ENCODE results near the gene COBL. TPM values are rescaled to one million over a fixed set of nuclear protein-coding genes. Genes with fewer than 3 reads are reported as not detected.

Gene COBL
- total RNA-seq, 6 experiments from 2014 or later, result not detected

DNA sequence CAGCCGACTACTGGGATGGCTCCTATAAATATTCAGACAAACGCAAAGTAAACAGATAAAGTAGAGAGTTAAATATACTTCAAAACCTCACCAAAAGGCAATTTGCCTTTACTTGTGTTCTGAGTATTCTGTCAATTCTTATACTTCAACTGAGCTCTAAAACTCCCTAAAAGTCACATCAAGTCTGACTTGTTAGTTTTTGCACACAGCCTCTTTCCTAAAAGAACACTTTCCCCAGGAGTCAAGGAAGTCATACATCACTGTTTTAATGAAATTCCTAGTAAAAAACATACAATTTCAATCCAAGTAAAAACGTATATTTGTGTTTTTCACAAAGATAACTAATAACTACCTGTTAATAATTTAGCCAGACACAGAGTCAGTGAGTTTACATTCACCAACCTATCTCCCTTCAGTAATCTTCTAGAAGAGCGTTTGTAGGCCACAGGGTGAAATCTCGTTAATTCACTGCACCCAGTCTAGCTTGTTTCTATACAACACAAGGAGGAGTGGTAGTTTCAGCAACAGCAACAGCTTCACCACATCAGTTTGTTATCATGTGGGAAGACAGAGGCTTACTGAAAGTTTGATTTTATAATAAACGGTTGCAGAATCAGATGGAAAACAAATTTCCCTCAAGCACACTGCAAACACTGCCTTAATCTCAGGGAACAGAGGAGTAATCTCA, 2.7 kb downstream of the COBL start:
- H3K27ac Mint-ChIP-seq, result no peak overlapping the region
- H3K4me3 Mint-ChIP-seq, result no peak overlapping the region
- DNase-seq, result no peak
- H3K9me3 Mint-ChIP-seq, result no peaks in the 10 kb centered on the region
- peaks cover 19% of the 10 kb centered on the region for H3K27me3 Mint-ChIP-seq (ENCODE audit: insufficient read depth)
- no peaks in the 10 kb centered on the region for H3K4me1 Mint-ChIP-seq (ENCODE audit: low read depth)
- TF ChIP-seq, protein P1, sequence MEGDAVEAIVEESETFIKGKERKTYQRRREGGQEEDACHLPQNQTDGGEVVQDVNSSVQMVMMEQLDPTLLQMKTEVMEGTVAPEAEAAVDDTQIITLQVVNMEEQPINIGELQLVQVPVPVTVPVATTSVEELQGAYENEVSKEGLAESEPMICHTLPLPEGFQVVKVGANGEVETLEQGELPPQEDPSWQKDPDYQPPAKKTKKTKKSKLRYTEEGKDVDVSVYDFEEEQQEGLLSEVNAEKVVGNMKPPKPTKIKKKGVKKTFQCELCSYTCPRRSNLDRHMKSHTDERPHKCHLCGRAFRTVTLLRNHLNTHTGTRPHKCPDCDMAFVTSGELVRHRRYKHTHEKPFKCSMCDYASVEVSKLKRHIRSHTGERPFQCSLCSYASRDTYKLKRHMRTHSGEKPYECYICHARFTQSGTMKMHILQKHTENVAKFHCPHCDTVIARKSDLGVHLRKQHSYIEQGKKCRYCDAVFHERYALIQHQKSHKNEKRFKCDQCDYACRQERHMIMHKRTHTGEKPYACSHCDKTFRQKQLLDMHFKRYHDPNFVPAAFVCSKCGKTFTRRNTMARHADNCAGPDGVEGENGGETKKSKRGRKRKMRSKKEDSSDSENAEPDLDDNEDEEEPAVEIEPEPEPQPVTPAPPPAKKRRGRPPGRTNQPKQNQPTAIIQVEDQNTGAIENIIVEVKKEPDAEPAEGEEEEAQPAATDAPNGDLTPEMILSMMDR (IDR thresholded peaks at IDR 0.05), result no peak
- no peaks in the 10 kb centered on the region for H3K36me3 Mint-ChIP-seq (ENCODE audit: low read depth)

DNA sequence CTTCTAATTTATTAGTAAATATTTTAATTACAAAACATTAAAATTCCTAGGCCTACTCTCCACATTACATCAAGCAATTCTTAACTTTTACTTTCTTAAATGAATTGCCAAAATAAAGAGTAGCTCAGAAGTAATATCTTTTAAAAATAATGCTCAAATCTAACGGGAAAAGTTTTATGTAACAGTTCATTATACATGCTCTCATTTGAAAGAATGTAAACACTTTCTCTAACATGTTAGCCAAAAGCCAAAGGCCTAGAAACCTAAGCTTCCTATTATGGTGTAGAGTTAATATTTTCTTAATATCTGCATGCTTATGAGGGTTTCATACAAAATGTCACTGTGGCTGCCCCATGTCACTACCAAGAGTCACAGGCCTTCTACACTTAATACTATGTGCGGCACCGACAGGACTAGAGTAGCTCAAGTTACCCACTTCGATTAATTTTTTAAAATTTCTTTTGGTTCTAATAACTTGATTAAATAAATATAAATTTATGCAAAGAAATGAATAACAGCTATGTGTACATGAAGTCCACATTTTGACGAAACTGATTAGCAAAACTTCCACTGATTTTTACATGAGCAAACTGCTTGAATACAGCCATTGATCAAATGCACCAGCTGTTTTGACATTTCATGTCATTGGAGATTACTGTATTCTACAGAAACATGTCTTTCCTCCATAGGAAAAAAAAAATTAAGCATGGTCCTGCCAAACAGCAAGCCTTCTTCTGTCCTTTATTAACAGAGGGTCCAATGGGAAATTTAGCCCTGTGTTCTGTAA, 3.5 kb downstream of the COBL start:
- H3K27me3 Mint-ChIP-seq (ENCODE audit: insufficient read depth), result peaks cover 19% of the 10 kb centered on the region
- no peaks in the 10 kb centered on the region for H3K9me3 Mint-ChIP-seq
- no peak overlapping the region for H3K27ac Mint-ChIP-seq
- TF ChIP-seq, protein P1 (IDR thresholded peaks at IDR 0.05), result no peak
- no peak for DNase-seq
- no peak overlapping the region for H3K4me3 Mint-ChIP-seq
- no peaks in the 10 kb centered on the region for H3K36me3 Mint-ChIP-seq (ENCODE audit: low read depth)
- no peaks in the 10 kb centered on the region for H3K4me1 Mint-ChIP-seq (ENCODE audit: low read depth)

DNA sequence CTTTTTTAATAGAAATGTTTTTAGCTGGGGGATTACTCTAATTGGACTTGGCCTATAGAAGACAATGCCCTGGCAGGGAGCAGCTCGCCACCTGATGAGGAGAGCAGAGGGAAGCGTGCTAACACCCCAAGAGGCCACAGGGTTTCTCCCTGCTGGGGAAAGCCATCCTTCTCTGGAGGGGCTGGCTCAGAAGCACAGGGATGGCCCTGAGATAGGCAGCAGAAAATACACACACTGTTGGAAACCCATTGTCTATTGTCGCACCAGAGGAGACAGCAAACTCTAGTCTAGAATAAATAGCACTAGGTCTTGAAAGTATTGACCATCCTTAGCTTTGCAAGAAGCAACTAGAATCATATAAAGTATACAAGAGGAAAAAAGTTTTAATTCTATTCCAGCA, 5.4 kb downstream of the COBL start:
- Mint-ChIP-seq H3K27me3 (ENCODE audit: insufficient read depth) (peaks cover 12% of the 10 kb centered on the region), H3K27ac (no peak overlapping the region), H3K4me1 (ENCODE audit: low read depth) (no peaks in the 10 kb centered on the region), H3K9me3 (no peaks in the 10 kb centered on the region), H3K4me3 (no peak overlapping the region), H3K36me3 (ENCODE audit: low read depth) (no peaks in the 10 kb centered on the region)
- no peak for DNase-seq
- TF ChIP-seq, protein P1 (IDR thresholded peaks at IDR 0.05), result no peak

DNA sequence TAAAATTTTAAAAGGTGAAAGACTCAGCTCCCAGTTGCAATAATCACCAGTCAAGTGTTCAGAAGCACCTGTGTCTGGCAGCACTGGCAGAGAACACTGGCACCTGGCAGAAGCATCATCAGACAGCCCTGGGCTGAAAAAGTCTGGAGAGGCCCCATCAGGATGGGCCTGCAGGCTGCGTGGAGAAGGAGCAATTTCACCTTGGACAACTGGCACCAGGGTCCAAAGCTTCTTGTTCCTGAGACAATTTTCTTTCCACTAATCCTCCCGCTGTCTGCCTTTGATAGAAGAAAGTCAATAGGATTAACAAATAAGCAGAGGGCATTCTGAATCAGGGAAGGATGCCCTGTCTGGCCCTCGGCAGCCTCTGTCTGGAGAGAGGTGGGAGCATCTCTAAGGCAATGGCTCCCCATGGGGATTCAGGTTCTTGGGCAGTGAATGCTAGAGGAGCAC, 6.5 kb downstream of the COBL start:
- no peak for DNase-seq
- no peaks in the 10 kb centered on the region for H3K36me3 Mint-ChIP-seq (ENCODE audit: low read depth)
- TF ChIP-seq, protein P1 (IDR thresholded peaks at IDR 0.05), result no peak
- no peak overlapping the region for H3K27ac Mint-ChIP-seq
- peaks cover 1% of the 10 kb centered on the region for H3K27me3 Mint-ChIP-seq (ENCODE audit: insufficient read depth)
- H3K4me3 Mint-ChIP-seq, result no peak overlapping the region
- H3K9me3 Mint-ChIP-seq, result no peaks in the 10 kb centered on the region; the same call in 1 of the 2 replicates
- H3K4me1 Mint-ChIP-seq (ENCODE audit: low read depth), result no peaks in the 10 kb centered on the region

DNA sequence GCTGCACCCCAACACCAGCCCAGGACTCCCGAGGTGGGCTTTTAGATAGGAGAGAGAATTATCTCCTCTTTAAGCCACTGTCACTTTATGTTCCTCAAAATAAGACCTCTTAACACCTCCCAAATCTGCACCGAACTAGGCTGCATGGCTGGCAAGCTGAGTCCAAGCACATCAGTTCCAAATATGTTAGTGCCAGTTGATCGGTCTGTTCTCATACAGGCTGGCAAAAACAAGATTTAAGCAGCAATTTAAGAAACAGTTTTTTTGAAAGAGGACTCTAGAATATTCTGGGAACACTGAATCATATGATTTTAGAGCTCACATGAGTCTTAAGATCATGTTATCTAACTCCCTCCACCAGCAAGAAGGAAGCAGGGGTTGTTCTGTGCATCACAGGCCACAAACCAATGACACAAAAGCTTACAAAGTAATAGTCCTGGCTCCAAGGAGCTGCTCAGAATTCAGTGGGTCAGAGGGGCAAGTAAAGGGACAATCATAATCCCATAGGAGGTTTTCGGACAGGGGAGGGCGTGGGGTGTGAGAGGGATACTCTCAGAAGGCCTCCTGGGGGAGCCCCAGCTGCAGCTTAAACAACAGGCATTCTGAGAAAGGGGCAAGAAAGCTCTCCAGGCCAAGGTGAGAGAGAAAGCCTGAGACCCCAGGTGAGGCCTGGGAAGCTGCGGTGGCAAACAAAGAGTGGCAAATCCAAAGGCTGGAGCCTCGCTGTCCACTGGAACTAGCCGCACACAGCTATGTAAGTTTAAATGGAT, 7.1 kb downstream of the COBL start:
- Mint-ChIP-seq H3K27me3 (ENCODE audit: insufficient read depth) (peaks cover 1% of the 10 kb centered on the region), H3K36me3 (ENCODE audit: low read depth) (no peaks in the 10 kb centered on the region), H3K4me3 (no peak overlapping the region), H3K4me1 (ENCODE audit: low read depth) (no peaks in the 10 kb centered on the region), H3K27ac (no peak overlapping the region), H3K9me3 (no peaks in the 10 kb centered on the region; the same call in 1 of the 2 replicates)
- TF ChIP-seq, protein P1 (IDR thresholded peaks at IDR 0.05), result no peak
- DNase-seq, result no peak

Data from HFFc6 (cell line).